ENCODE measurements around the gene KIF3A.
A peak's percentile ranks its signal among the peaks of the same experiment; 100 is the strongest.

The KIF3A gene

GRCh38 chr5:132754111-132754510 lies 16.8 kb upstream of the KIF3A start:
- no peak for DNase-seq (ENCODE audit: low read depth in 2 of 2, low spot score in 1 of 2)

GRCh38 chr5:132753135-132753987 lies 16.0 kb upstream of the KIF3A start:
- DNase-seq (ENCODE audit: low read depth in 2 of 2, low spot score in 1 of 2) = no peak

GRCh38 chr5:132752581-132753125 lies 15.3 kb upstream of the KIF3A start:
- no peak for DNase-seq (ENCODE audit: low read depth in 2 of 2, low spot score in 1 of 2)

- DNase-seq (ENCODE audit: low read depth in 2 of 2, low spot score in 1 of 2) = no peak
Observed at GRCh38 chr5:132751971-132752580, 14.7 kb upstream of the KIF3A start.

GRCh38 chr5:132751444-132751843 lies 14.1 kb upstream of the KIF3A start:
- no peak for DNase-seq (ENCODE audit: low read depth in 2 of 2, low spot score in 1 of 2)

- DNase-seq (ENCODE audit: low read depth in 2 of 2, low spot score in 1 of 2) = no peak
Observed at GRCh38 chr5:132750471-132751230, 13.3 kb upstream of the KIF3A start.

GRCh38 chr5:132749506-132749905 lies 12.2 kb upstream of the KIF3A start:
- no peak for DNase-seq (ENCODE audit: low read depth in 2 of 2, low spot score in 1 of 2)

GRCh38 chr5:132748522-132749000 lies 11.2 kb upstream of the KIF3A start:
- no peak for DNase-seq (ENCODE audit: low read depth in 2 of 2, low spot score in 1 of 2)

GRCh38 chr5:132747616-132748440 lies 10.5 kb upstream of the KIF3A start:
- no peak for DNase-seq (ENCODE audit: low read depth in 2 of 2, low spot score in 1 of 2)

- DNase-seq (ENCODE audit: low read depth in 2 of 2, low spot score in 1 of 2) = peak; percentile 16 to 47
Observed at GRCh38 chr5:132746954-132747615, 9.7 kb upstream of the KIF3A start, which contains the start of gene CCNI2. CCNI2 (plus strand) TSS chr5:132747426; CDS start chr5:132747496, 70 bp downstream.

- DNase-seq (ENCODE audit: low read depth in 2 of 2, low spot score in 1 of 2) = no peak
Observed at GRCh38 chr5:132746592-132746953, 9.2 kb upstream of the KIF3A start.

GRCh38 chr5:132744659-132745058 lies 7.3 kb upstream of the KIF3A start:
- DNase-seq (ENCODE audit: low read depth in 2 of 2, low spot score in 1 of 2) = no peak

- no peak for DNase-seq (ENCODE audit: low read depth in 2 of 2, low spot score in 1 of 2)
Observed at GRCh38 chr5:132742626-132743025, 5.3 kb upstream of the KIF3A start.

GRCh38 chr5:132742158-132742557 lies 4.8 kb upstream of the KIF3A start:
- DNase-seq (ENCODE audit: low read depth in 2 of 2, low spot score in 1 of 2) = no peak

GRCh38 chr5:132739232-132739631 lies 1.9 kb upstream of the KIF3A start:
- no peak for DNase-seq (ENCODE audit: low read depth in 2 of 2, low spot score in 1 of 2)

- DNase-seq (ENCODE audit: low read depth in 2 of 2, low spot score in 1 of 2) = no peak
Observed at GRCh38 chr5:132737982-132738681, 786 bp upstream of the KIF3A start.

- DNase-seq (ENCODE audit: low read depth in 2 of 2, low spot score in 1 of 2) = no peak
Observed at GRCh38 chr5:132734687-132735086, 2.7 kb downstream of the KIF3A start.

GRCh38 chr5:132733499-132734148 lies 3.7 kb downstream of the KIF3A start:
- DNase-seq (ENCODE audit: low read depth in 2 of 2, low spot score in 1 of 2) = no peak

GRCh38 chr5:132729896-132730295 lies 7.5 kb downstream of the KIF3A start:
- no peak for DNase-seq (ENCODE audit: low read depth in 2 of 2, low spot score in 1 of 2)
